Fibroblast of gingiva (primary cell): ENCODE measurements around the gene ATP8B4.
"Not testable (repeated sequence)": the region's sequence is repeated elsewhere in the genome, so short reads cannot be mapped to it uniquely, and the experiment has no call there.

Experiments
- DNase-seq: peaks from one replicate; pipeline ENCODE4 v3.0.0-alpha.2; 2011; ENCODE audit warnings: low read depth

ATP8B4 gene

DNA sequence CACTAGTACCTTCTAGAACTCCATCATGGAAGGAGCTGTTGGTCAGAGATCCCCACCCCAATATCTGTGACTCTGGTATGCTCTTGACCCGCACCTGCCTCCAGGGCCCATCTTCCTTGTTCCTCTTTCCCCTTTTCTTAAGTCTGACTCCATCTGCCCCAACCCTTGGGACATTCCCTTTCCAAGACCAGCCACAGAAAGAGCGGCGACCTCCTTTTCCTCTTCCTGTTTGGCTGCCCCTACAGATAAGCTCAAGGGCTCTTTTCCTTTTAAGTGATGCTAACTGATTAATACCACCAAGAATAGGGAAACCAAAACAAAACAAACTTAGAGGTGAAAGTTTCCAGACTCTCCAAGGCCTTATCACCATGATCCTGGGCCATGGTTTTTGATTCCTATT lies 21.9 kb upstream of the ATP8B4 start:
- DNase-seq: no peak

DNA sequence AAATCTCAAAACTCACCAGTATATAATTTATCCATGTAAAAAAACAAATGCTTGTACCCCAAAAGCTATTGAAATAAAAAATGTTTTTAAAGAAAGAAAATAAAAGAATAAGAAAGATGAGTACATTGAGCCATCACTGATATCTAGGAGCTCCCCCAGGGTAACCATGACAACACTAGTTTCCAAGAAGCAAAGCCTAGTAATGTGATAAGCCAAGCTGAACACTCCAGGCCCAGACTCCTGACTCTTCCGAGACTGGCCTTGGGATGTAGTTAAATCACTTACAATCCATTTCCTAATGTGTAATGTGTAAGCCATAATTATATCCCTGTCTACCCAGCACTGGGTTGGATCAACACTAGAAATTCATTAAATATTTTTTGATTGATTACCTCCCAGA lies 21.1 kb upstream of the ATP8B4 start:
- DNase-seq: no peak

DNA sequence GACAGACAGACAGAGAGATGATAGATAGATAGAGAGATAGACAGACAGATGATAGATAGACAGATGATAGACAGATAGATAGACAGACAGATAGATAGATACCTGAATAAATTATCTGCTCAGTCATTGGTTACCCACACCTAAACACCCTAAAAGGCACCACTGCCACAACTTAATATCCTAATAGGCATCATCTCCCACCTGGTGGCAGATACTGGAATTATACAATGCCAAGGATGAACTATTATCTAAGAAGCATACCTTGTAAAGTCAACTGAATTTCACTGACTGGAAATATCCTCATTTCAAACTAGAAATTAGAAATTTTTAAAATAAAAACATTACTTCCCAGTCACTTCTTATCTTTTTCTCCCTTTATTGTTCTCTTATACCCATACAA lies 19.4 kb upstream of the ATP8B4 start:
- DNase-seq: no peak

DNA sequence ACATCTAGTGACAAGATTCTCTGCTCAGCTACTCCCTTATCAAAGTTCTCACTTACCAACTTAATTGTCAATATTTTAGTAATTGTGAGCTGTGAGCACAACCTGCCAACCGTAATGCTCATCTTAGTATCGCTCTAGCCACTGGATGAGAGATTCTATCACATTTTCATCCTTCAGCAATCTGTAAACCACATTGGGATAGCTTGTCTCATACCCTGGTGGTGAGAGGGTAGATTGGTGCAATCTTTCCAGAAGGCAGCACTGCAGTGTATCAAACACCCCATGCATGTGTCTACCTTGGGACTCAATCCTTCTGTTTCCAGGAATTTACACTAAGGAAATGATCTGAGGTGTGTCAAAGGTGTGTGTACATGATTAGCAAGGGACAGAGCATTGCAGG lies 18.9 kb upstream of the ATP8B4 start:
- DNase-seq: no peak

DNA sequence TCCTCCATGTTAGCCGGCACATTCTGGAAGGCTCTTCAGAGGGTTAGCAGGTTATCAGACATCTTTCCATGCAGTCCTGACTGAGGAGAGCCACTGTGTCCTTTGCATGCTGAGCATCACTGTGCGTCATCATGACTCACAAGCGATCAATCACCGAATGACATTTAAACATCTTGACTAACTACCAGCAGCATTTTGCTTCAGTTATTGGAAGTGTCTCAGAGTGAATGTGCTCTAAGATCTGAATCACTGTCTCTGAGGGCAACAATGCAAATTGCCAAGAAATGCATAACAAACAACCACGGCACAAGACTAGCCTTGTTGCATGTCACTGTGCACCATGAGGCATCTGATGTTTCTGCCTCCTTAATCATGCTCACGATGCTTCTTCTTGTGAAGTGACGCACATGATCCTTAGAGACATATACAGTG lies 18.3 kb upstream of the ATP8B4 start:
- DNase-seq: no peak

DNA sequence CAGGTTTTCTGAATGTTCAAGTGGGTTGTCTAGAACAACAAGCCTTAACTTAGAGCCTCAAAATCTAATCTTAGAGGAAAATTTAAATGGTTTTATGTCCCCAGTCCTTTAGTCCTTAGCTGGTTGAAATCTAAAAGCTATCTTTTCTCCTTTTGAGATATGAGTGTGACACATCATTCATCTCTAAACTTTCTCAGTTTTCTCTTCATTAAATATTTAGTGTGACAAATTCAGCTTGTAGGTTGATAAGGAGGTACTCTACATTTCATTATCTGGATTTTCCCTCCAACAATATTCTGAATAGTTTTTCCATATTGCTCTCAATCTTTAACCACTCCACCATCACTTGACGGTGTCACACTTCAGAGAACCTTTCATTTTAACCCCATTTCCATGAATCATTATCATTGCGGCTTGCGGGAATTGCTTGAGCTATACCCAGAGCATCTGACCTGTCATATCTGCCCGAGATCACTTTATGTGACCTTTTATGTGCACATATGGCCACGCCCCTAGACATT lies 16.1 kb upstream of the ATP8B4 start:
- DNase-seq: no peak

DNA sequence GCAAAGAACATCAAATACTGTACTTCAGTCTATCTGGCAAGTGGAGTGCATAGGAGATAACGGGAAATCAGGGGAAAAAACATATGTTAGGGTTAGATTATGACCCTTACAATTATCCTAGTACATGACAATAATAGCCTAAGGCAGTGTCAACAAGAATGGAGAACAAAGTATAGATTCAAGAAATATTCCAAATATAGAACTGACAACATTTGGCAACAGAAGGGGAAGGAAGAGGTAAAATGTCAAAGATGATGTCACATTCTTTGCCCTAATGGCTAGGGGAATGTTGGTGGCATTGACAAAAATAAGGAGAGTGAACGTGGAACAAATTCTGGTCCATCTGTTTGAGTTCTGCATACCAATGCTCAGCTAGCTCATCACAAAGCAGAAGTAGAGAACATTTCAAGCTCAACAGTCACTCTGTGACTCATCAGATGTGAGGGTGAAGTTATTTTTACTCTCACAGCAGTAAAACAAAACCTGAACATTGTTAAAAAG lies 15.5 kb upstream of the ATP8B4 start:
- DNase-seq: no peak

DNA sequence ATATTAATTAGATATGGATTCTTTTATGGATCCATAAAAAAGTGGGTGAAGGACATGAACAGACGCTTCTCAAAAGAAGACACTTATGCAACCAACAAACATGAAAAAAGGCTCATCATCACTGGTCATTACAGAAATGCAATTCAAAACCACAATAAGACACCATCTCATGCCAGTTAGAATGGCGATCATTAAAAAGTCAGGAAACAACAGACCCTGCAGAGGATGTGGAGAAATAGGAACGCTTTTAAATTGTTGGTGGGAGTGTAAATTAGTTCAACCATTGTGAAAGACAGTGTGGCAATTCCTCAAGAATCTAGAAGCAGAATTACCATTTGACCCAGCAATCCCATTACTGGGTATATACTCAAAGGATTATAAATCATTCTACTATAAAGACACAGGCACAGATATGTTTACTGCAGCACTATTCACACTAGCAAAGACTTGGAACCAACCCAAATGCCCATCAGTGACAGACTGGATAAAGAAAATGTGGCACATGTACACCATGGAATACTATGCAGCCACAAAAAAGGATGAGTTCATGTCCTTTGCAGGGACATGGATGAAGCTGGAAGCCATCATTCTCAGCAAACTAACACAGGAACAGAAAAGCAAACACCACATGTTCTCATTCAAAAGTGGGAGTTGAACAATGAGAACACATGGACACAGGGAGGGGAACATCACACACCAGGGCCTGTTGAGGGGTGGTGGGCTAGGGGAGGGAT lies 13.4 kb upstream of the ATP8B4 start:
- not testable (repeated sequence) for DNase-seq

DNA sequence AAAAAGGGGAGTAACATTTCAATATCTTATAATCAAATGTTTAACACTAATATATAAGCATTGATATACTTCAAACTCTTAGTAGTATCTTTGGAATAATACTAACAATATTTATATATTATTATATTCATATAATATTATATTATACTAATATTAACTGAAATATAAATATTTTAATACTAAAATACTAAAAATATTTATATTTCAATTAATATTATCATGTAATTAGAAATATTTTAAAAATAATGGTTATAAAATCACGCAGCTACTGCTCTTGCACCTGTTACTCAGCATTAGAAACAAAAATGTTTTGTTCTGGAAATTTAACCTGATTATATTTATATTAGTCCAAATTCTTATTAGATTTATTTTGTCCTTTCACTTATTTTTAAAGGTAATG lies 12.6 kb upstream of the ATP8B4 start:
- DNase-seq: no peak

DNA sequence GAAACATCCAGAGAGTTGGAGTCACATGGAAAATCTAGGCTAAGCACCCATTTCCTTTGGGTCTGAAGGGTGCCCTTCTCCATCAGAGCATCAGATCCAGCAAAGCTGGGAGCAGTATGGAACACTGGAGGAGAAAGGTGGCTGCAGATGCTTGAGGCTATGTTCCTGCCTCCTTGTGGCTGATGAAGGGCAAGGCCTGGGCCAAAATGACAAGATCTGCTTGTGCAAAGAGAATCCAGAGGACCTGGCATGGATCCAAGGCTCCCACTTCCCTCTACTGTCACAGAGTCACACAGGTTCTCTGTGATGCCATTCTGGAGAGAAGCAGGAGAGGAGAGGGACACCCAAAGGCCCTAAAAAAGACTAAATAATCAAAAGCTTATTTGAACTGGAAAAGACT lies 9.2 kb upstream of the ATP8B4 start:
- DNase-seq: no peak

DNA sequence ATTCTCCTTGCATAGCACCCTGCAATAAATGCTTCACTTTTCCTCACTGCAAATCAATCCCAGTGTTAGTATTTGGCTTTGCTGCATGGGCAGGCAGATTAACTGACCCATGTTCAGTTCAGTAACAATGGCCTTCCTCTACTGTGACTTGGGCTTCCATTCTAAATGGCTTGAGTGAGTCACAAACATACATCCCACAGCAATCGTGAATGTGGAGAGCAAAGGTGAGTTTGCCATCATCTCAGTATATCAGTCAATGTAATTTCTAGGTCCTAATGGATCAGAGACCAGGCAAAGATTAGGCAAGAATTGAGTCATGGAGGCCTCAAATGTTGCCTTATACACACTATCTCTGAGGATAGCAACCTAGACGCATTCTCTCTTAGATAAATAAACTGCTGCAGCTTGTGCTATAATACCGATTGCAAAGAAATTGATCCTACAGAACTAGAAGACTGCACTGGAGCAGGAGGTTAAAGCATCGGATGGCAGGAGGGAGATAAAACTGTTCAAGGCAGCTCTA lies 8.3 kb upstream of the ATP8B4 start:
- DNase-seq: no peak

DNA sequence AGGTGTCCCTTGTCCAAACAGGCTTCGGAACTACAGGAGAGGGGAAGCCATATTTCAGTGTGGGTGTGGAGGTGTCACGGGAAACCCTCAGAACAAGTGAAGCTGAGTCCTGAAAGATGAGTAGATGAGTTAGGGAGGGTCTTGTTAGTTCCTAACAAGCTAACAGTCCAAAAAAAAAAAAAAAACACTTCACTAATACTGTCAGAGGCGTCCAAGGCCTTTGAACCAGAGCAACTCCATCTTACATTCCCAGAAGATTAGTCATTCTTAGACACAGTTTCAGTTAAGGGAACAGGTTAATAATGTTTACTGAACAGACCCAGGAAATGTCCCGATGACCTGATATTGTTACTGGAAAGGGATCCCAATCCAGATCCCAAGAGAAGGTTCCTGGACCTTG lies 7.0 kb upstream of the ATP8B4 start:
- DNase-seq: no peak

DNA sequence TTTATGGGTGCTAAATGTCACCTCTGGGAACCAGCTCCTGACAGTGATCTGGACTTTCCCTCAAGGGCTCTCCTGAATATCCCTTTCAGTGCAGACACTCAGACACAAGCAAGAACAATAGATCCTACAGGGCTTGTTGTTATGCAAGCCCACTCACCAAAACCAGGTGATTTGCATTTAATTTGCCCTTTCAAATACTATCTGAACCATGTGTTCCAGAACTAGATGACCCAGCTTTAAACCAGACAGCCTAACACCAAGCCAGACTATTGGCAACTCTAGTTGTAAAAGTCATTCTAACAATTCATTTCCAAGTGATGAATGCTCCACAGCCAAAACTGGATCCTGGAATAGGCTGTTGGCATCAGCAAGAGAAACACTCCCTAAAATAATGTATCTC lies 5.6 kb upstream of the ATP8B4 start:
- no peak for DNase-seq

DNA sequence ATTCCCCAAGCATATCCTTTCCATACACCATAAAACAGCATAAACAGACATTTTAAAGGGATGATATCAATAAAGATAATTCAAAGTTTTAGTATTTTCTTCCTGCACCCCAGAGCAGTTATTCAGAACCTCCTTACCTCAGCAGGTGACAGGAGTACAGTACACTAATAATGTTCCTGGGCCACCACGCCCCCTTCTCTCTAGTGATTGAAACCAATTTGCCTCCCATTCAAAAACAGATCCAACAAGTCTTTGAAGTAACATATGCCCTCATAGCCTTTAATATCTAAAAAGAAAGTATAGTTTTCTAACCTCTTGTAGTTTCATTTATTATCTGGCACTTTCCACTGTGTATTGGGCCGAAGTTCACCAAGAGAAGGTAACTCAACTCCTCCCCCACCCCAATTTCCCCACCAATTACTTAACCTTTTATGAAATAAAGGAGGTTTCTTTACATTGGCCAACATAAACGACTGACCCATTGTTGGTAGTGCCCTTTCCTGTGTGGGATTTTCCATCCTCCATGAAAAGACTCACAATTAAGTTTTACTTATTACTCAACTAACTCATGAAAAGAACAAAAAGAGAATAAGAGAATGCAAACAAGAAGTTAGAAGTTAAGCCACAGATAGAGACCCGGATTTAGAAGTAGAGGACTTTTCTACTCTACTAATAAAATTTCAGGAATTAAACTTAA lies 5.0 kb upstream of the ATP8B4 start:
- DNase-seq: no peak

DNA sequence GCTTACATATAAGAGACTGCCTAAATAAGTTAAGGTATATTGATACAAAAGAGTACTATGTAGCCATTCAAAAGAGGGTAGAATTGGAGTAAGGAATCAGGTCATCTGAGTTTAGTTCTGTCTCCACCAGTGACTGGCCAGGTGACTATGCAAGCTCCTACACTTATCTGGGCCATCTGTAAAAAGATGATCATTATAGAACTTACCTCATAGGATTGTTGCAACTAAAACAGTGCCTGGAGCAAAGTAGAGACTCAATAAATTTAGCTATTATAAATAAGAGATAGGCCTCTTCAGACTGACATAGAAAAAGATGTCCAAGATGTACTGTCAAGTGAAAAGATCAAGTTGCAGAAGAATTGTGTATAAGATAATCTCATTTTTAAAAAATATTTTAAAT lies 1.7 kb upstream of the ATP8B4 start:
- DNase-seq: no peak

DNA sequence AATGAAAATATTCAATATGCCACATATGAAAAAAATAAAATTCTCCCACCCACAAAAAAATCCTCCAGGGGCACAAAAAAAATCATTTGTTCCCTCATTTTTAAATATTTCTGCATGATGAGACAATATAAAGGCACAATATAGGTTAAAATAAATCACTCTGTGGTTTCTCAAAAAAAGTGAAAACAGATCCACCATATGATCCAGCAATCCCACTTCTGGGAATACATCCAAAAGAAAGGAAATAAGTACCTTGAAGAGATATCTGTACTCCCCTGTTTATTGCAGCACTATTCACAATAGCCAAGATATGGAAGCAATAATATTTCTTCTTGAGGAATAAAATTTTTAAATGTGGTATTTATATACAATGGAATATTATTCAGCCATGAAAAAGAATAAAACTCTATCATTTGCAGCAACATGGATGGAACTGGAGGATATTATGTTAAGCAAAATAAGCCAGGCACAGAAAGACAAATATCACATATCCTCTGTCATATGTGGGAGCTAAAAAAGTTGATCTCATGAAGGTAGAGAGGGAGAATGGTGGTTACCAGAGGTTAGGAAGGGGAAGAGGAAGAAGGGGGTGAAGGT lies 1.5 kb downstream of the ATP8B4 start:
- DNase-seq: no peak

DNA sequence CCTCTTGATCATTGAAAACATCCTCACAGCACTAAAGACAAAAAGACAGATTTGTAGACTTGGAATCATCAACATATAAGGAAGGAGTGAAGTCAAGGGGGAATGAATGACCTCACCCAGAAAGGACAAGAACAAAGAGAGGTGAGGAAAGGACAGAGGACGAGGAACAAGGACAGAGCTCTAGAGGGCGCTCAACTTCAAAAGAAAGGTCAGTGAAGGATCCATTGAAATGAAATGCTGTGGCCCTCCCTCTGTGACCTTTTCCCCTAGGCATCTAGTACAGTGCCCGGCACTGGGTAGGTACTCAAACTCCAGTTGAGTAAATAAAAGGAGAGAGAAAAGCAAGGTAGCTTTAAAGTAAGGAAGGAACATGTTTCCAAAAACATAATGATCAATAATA lies 2.6 kb downstream of the ATP8B4 start:
- DNase-seq: no peak

DNA sequence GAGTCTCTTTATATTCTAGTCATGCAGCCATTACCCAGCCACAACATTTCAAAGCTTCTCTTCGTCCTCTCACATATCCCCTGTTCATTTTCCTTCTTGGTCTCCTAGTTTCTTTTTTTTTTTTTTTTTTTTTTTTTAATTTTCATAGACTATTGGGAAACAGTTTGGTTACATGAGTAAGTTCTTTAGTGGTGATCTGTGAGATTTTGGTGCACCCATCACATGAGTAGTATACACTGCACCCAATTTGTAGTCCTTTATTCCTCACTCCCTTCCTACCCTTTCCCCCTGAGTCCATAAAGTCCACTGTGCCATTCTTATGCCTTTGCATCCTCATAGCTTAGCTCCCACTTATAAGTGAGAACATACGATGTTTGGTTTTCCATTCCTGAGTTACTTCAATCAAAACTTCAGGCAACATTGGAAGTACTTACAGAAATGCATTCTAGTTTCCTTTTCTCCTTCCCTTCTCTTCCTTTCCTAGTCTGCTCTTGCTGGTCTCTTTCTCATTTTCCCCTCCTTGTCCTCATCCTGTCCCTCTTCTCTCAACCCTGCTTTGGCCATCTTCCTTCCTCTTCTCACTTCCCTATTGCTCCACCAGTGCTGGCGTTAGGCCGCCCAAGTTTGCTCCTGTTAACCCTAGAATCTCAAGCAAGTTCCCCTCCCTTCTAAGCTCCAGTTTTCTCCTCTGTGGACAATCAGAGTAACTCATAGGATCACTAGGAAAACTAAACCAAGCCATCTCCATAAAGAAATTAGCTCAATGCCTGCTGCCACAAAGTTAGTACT lies 4.8 kb downstream of the ATP8B4 start:
- DNase-seq: no peak

DNA sequence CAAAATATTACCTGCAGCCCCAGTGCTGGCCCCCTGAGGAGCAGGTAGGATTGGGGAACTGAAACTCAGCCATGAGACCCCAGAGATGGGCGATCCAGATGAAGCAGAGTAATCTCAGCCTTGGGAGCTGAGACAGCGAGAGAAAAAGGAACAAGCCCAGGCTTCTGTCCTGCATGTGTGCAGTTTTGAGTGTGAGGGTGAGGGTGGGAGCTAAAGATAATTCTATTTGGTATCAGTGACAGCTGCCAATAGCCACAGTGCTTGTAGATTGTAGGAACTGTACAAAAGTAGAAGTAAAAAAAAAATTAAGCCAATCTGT lies 5.9 kb downstream of the ATP8B4 start:
- DNase-seq: no peak

DNA sequence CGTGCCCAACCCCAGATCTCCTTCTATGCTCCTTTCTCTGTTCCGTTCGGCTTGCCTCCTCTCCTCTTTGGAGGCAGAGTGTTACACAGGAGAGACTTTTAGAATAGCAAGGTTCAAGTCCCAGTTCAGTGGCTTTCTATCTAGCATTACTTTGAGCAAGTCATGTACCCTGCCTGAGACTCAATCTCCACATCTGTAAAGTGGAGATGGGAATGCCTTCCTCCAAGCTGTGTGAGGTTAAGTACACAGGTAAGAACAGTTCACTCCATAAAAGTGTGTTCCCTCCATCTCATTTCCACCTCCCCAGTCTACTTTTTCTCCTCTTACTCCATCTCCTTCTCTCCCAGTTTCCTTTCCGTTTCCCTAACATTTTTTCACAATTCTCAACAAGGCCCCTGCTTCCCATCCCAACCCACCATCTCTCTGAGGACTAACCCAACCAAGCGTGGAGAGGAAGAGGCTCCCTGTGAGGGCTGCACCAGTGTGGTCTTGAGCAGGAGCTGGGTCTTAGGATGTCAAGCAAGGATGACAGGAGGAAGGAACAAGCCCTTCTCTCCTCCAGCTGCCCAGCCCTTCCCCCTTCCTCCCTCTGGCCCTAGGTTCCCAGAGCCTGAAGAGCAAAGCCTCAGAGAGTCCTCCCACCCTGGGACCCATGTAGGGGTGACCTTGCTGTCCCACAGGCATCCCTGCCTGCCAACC lies 6.4 kb downstream of the ATP8B4 start:
- DNase-seq: no peak

DNA sequence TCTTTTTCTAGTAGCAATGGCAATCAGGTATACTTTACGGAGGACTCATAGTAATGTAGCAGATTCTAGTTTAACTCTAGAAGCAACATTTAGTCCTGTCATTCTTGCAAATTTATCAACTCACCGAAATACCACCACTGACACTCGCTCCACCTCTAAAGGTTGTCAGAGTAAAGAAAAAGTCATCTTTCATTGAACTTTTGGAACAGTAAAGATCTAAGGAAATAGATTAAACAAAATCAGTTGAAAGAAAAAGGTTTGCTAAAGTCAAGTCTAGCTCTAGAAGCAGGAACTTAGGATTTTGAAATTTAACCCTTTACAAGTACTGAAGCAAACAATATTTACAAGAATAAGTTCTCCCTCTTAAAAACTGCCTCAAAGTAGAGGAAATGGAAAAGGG lies 8.7 kb downstream of the ATP8B4 start:
- DNase-seq: no peak
